NOMO-1 treated with DMSO at 0.1 percent for 48 hours (cell line): Measurements from ENCODE around the gene LY86.

Experiments used
- DNase-seq: peaks from one replicate; lab custom pipeline; 2025; ENCODE audit not compliant: unreplicated experiment; lab: John Stamatoyannopoulos, UW

Gene LY86

DNA sequence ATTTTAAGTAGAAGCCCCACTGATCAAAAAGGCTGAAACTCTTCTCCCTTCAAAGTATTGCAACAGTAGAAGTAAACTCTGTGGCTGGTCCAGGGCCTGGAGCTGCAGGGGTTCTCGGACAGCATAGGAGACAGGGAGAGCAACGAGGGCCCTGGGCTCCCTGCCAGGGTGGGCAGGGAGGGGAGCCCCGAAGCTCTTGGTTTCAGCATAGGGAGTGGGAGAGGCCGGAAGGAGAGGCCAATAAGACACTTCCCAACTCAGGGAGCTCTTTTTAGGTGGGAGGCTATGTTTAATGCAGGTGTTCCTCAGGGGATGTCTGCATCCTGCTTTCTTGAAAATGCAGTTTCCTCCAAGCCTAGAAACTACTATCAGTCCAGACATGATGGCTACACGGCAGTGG is 91.1 kb downstream of the LY86 start:
- no peak for DNase-seq

GRCh38 chr6:6680526-6680925 is 92.0 kb downstream of the LY86 start:
- DNase-seq: no peak

GRCh38 chr6:6681075-6681849 is 92.7 kb downstream of the LY86 start:
- no peak for DNase-seq

GRCh38 chr6:6682225-6682624 is 93.7 kb downstream of the LY86 start:
- no peak for DNase-seq

- peak; percentile 42 for DNase-seq
Measured at GRCh38 chr6:6683969-6684833, 95.7 kb downstream of the LY86 start.

DNA sequence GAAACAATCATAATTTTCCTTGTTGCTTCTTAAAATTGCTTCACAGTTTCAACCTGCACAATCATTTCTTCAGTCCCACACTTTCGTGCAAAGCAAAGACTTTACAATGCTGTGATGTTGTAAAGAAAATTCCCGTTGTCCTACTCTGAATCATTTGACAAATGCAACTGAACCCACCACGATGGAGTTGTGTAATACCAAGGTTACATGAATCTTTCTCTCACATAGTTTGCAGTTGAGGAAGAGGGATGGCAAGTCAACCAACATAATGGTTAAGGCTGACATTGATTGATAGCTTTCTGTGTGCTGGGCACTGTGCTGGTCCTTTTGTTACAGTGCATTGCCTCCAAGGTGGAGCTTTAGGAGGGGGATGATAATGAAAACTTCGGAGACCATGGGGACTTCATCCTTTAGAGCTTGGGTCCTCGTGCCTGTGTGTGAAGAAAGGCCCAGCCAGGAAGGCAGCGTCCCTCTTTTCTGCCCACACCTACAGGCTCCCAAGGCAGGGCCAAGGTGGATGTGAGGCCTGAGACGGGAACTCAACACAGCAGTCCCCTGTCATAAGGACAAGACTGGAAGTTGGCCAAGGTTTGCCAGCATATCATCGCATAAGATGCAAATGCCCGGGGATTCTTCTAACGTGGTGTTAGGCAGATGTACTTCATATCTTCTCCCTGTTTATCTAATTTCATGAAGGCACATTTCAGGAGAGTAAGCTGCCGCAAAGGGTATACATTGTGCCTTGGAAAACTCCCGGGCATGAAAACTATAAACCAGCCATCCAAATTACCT is 96.9 kb downstream of the LY86 start:
- DNase-seq: peak; percentile 95

GRCh38 chr6:6686176-6686575 is 97.7 kb downstream of the LY86 start:
- DNase-seq: no peak

GRCh38 chr6:6686748-6687601 is 98.5 kb downstream of the LY86 start:
- DNase-seq: no peak

- DNase-seq: peak; percentile 51
Measured at GRCh38 chr6:6688283-6688682, 99.8 kb downstream of the LY86 start.

DNA sequence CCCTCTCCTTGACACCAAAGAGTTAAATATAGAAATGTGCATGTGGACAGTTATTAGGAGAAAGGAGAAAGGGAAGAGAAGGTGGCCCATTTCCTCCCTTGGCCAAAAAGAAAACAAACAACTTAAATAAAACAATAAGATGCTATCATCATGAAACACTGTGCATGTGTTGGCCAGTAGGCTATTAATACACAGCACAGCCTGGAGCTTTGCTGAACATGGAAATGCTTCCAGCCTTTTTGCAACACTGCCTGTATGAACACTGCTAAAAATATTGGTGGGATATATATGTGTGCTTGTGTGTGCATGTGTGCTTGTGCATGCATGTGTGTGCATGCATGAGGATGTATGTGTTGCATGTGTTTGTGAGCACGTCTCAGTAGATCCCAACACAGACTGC is 100.4 kb downstream of the LY86 start:
- DNase-seq: no peak

- peak; percentile 26 for DNase-seq
Measured at GRCh38 chr6:6689400-6690143, 101.1 kb downstream of the LY86 start.

DNA sequence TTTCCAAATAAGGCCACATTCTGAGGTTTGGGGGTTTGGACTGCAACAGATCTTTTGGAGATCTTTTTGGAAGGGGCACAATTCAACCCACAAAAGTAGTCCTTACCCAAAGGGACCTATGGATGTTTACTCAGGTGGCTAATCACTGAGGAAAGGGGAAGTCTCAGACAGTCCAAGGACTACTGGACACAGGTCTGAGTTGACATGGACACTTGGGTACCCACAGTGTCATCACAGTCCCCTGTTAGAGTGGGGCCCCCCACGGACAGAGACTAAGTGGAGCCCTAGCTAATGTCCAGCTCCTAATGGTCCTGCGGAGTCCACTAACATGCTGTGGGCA is 101.6 kb downstream of the LY86 start:
- no peak for DNase-seq

- no peak for DNase-seq
Measured at GRCh38 chr6:6694368-6694780, 105.9 kb downstream of the LY86 start.

DNA sequence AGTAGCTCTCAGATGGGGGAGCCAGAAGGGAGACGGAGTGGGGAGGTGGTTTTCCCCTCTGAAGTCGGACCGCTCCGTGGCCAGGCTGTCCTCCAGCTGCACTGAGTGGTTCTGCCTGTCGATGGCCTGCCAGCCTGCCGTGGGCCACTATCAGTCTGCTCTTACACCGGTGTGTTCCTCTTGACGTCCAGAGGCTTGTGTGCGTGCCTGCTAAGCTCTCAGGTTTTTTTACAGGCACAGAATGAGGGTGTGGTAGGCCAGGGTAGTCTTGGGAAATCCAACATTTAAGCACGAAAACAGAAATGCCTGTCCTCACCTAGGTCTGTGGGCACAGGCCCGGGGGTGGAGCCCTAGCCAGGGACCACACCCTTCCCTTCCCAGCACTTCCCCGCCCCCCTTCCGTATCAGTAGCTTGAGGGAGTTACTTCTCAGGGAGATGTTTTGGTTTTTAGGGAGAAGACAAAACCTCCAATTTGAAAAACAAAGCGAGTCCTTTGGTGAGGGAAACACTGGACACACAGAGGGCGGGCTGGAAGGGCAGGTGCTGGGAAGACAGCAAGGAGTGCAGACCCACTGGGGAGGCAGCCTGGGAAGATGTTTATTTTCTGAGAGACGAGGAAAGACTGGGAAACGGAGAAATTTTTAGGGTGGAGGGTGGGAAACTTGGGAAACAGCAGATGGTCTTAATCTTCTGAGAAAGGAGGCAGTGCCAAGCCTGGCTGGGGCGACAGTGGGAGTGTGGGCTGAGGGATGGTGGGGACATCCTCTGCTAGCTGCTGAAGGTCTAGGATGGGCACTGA is 106.5 kb downstream of the LY86 start:
- peak; percentile 87 for DNase-seq

- DNase-seq: no peak
Measured at GRCh38 chr6:6695625-6696276, 107.2 kb downstream of the LY86 start.

- DNase-seq: peak; percentile 83
Measured at GRCh38 chr6:6696867-6697531, 108.5 kb downstream of the LY86 start.

GRCh38 chr6:6697620-6698019 is 109.1 kb downstream of the LY86 start:
- peak; percentile 20 for DNase-seq

DNA sequence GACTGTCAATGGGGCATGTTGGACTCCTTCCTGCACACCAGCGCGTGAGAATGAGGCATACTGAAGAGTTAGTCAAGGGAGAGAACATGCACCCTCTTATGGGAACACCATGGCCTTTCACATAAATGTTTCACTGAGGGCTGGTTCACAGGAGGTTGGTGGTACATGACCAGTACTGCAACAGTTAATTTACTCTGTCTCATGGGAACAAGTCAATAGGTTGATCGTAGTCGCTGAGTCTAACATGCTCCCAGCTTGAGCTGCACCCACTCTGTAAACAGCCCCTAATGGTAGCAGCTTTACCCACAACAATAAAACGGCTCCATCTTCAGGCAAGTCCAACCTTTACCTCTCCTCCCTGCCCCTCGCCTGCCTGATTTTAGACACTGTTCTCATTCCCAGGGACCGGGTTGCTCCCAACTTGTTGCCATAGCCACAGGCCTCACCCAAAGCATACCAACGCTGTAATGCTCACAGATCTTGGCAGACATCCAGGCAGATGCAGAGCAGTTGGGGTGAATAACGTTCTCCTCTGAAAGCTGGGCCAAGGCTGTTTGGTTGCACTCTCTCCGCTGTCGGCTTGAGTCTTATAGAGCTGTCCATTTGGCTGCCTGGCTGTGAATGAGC is 111.3 kb downstream of the LY86 start:
- DNase-seq: no peak
